Kidney (tissue), 14 donors: Measurements from ENCODE around the gene IQSEC2. TPM values are rescaled to one million over a fixed set of nuclear protein-coding genes. Genes with fewer than 3 reads are reported as not detected.

Experiments used
- DNase-seq, 5 donors: peaks; one replicate each; pipeline ENCODE4 v3.0.0-alpha.2; 2013 to 2020
- FAIRE-seq: peaks from 2 replicates; lab custom pipeline; 2012; peaks lifted over from hg19 to GRCh38; lab: Jason Lieb, UNC
- H3K27ac ChIP-seq, 2 donors: one replicate each; pipeline ENCODE4 v1.7.0; 2013; ENCODE audit warnings: low read depth in 2 of 2, low read length in 2 of 2, inconsistent platforms in 1 of 2
- H3K27me3 ChIP-seq: one replicate; pipeline ENCODE4 v1.7.1; 2013; ENCODE audit warnings: low read length, inconsistent platforms; ENCODE audit not compliant: control insufficient read depth, insufficient read depth
- H3K36me3 ChIP-seq, 3 donors: one replicate each; pipeline versions ENCODE4 v1.7.0 to v1.7.1; 2013; ENCODE audit warnings: low read length in 3 of 3, control low read depth in 1 of 3, inconsistent platforms in 1 of 3; ENCODE audit not compliant: insufficient read depth in 3 of 3, control insufficient read depth in 2 of 3
- H3K4me1 ChIP-seq, 3 donors: one replicate each; pipeline versions ENCODE4 v1.7.0 to v1.7.1; 2013; ENCODE audit warnings: low read length in 3 of 3, inconsistent platforms in 1 of 3, low read depth in 1 of 3; ENCODE audit not compliant: control insufficient read depth in 2 of 3, insufficient read depth in 2 of 3
- H3K4me3 ChIP-seq, 3 donors: one replicate each; pipeline versions ENCODE4 v1.7.0 to v1.8.1; 2013; ENCODE audit warnings: low read length in 3 of 3, control low read depth in 1 of 3, inconsistent platforms in 1 of 3
- H3K9ac ChIP-seq, 3 donors: one replicate each; pipeline versions ENCODE4 v1.7.0 to v1.7.1; 2013; ENCODE audit warnings: low read length in 3 of 3, control low read depth in 1 of 3, inconsistent platforms in 1 of 3
- H3K9me3 ChIP-seq, 3 donors: one replicate each; pipeline versions ENCODE4 v1.7.0 to v1.7.1; 2013; ENCODE audit warnings: low read length in 3 of 3, control low read depth in 1 of 3, inconsistent platforms in 1 of 3; ENCODE audit not compliant: control insufficient read depth in 2 of 3, insufficient read depth in 1 of 3
- CTCF ChIP-seq: IDR thresholded peaks from 3 replicates; pipeline ENCODE4 v1.5.1; 2012; ENCODE audit warnings: mild to moderate bottlenecking, moderate library complexity, borderline replicate concordance; ENCODE audit not compliant: insufficient read depth; ENCODE audit errors: extremely low read depth
- intact Hi-C: fragments of 100-400 bp; cut with DNase I; formaldehyde crosslinking; loops from one replicate; pipeline ENCODE4 v1.11.1; 2022
- polyA plus RNA-seq: library from polyadenylated mRNA; stranded (reverse); fragments of 350-450 nt; fragmentation: Illumina TruSeq; extraction: RNeasy Lipid Tissue Mini Kit (QIAGEN cat#74804); gene quantifications from one replicate; pipeline ENCODE4 v1.2.3, GENCODE V29; 2014; ENCODE audit warnings: low read depth, low replicate concordance; ENCODE audit not compliant: insufficient read depth
- total RNA-seq: library from RNA; stranded (reverse); fragmentation: NEBNext Ultra II Directional; extraction: Animal tissue kit (Norgen Biotek cat#: 25700); gene quantifications from one replicate; pipeline ENCODE4 v1.2.1, GENCODE V29; 2021
- donor health status: control.
- donor health status: control.
- donor health status: control.
- donor health status: control.
- donor health status: control.
- donor health status: DM: yes; HTN: yes; CAD: no.
- donor health status: Normal renal cell carcinoma (clear cell type).

Gene IQSEC2
- total and polyA plus RNA-seq, 2 donors from 2014 or later = 20.9 to 56.2 TPM

- intact Hi-C loops = no loop called here
- H3K4me3 ChIP-seq = no peak overlapping the region
- no peak for DNase-seq
- FAIRE-seq = no peak
- no peak overlapping the region for H3K9ac ChIP-seq
- no peaks in the 10 kb centered on the region for H3K4me1 ChIP-seq
- H3K27ac ChIP-seq = no peak overlapping the region
- peaks cover 6% of the 10 kb centered on the region for H3K27me3 ChIP-seq
- H3K36me3 ChIP-seq = peaks cover 0 to 12% (median 7%) of the 10 kb centered on the region in 3 donors
- TF ChIP-seq CTCF = no peak
- H3K9me3 ChIP-seq = no peaks in the 10 kb centered on the region
These were observed 44.3 kb downstream of the IQSEC2 start for GRCh38 chrX:53237056-53237455.

GRCh38 chrX:53236025-53236679 is 45.2 kb downstream of the IQSEC2 start:
- H3K4me3 ChIP-seq = no peak overlapping the region
- H3K27me3 ChIP-seq = peaks cover 12% of the 10 kb centered on the region
- no peak for TF ChIP-seq CTCF
- H3K4me1 ChIP-seq = no peaks in the 10 kb centered on the region
- H3K27ac ChIP-seq = no peak overlapping the region
- H3K9ac ChIP-seq = no peak overlapping the region
- FAIRE-seq (no peak), DNase-seq (no peak)
- H3K36me3 ChIP-seq = peaks cover 0 to 12% (median 4%) of the 10 kb centered on the region in 3 donors
- intact Hi-C loops = no loop called here
- no peaks in the 10 kb centered on the region for H3K9me3 ChIP-seq

- FAIRE-seq = no peak
These were observed 45.8 kb downstream of the IQSEC2 start for GRCh38 chrX:53235566-53235965.

More at GRCh38 chrX:53235566-53235965, 45.8 kb downstream of the IQSEC2 start:
- H3K4me1 ChIP-seq = no peaks in the 10 kb centered on the region
- intact Hi-C loops = no loop called here
- H3K9me3 ChIP-seq = no peaks in the 10 kb centered on the region
- no peak overlapping the region for H3K27ac ChIP-seq
- no peak for DNase-seq
- no peak overlapping the region for H3K9ac ChIP-seq
- no peak overlapping the region for H3K4me3 ChIP-seq
- TF ChIP-seq CTCF = no peak
- peaks cover 14% of the 10 kb centered on the region for H3K27me3 ChIP-seq
- peaks cover 0 to 12% (median 4%) of the 10 kb centered on the region in 3 donors for H3K36me3 ChIP-seq
